ENCODE data around the gene LOXL1.
"Not testable (repeated sequence)": the region's sequence is repeated elsewhere in the genome, so short reads cannot be mapped to it uniquely, and the experiment has no call there.

Gene LOXL1

GRCh38 chr15:73955861-73956742 lies 29.8 kb downstream of the LOXL1 start:
- no peak for DNase-seq

DNA sequence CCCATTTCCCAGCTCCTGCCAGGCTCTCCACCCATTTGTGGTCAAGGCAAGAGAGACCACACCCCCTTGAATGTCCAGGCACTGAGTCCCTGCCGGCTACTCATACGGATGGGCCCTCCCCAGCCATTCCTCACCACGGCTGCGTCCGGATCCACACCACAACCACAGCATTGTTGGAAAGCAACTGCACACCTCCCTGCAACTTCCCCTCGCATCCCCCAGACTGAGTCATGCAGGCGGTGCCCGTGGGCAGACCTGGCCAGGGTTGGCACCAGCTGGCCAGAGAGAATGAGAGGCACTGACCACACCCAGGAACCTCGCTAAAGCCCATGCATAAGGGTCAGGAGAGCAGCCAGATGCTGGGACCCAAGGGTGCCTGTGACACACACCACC lies 30.5 kb downstream of the LOXL1 start:
- peak; percentile 39 for DNase-seq

GRCh38 chr15:73957276-73957675 lies 31.0 kb downstream of the LOXL1 start:
- DNase-seq = no peak

DNA sequence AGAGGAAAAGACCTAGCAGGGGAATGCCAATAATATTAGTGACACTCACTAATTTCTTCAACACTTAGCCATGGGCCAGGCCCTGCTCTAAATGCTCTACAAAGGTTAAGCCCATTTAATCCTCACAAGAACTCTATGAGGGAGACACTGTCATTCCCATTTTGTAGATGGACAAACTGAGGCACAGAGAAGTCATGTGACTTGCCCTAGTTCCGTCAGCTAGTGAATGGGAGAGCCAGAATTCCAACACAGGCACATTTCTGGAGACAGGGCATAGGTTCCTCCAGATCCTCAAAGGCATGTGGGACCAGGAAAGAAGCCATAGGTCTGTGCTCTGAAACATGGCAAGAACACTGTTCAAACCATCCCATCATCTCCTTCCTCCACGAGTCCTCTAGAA lies 31.5 kb downstream of the LOXL1 start:
- no peak for DNase-seq

- DNase-seq = no peak
Measured at GRCh38 chr15:73959012-73959581, 32.8 kb downstream of the LOXL1 start.

DNA sequence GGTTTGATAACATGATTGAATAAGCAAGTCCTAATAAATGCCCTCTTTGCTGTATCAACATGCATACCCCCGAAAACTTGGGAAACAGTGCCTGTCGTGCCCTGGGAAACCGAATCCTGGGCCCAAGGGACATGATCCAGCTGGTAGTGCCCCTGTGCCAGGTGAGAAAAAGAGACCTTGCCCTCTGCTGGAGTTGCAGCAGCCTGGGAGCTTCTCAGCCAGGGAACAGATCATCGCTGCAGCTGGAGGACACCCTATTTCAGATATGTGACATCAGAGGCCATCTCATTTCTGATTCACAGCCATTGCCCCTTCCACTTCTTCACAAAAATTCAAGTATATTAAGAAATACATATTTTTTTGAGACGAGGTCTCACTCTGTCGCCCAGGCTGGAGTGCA lies 33.5 kb downstream of the LOXL1 start:
- no peak for DNase-seq

GRCh38 chr15:73960472-73961070 lies 34.3 kb downstream of the LOXL1 start:
- not testable (repeated sequence) for DNase-seq

DNA sequence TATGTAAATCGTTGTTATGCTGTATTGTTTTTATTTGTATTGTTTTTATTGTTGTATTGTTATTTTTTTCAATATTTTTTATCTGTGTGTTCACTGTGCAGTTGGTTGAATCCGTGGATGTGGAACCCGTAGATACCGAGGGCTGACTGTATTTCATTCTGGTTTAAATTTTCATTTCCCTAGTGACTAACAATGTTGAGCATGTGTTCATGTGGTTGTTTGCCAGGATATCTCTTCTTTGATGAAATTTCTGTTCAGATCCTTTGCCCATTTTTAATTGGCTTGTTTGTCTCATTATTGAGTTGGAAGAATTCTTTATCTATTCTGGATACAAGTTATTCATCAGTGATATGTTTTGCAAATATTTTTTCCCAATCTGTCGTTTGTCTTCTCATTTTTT lies 36.2 kb downstream of the LOXL1 start:
- no peak for DNase-seq

DNA sequence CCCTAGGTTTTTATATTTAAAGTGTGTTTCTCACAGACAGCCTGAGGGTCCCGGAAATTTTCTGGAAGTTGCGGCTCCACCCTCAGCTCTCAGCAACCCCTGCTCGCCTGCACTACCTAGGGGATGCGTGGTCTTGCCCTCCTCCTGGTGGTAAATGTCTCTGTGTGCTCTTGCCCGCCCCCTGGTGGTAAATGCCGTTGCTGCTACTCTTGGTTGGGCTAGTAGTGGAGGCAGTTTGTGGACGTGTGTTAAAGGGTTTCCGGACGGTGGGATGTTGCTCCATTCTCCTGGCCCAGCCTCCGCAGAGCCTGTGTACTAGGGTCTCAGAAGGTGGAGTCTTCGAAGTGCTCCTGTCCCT lies 38.5 kb downstream of the LOXL1 start:
- peak; percentile 89 for DNase-seq

GRCh38 chr15:73965094-73965757 lies 39.0 kb downstream of the LOXL1 start:
- DNase-seq = no peak

DNA sequence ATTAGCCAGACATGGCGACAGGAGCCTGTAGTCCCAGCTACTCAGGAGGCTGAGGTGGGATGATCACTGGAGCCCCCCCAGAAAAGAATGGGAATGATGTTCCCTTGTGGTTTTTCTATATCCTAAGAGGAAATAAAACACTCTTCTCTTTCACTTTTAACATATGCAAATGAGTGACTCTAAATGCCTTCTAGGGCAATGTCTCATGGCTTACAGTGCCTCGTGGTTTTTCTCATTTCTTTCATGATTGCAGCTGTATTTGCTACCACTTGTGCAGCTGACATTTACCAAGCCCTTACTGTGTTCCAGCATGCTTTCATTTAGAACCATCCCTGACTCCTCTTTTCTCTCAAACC lies 39.5 kb downstream of the LOXL1 start:
- peak; percentile 78 for DNase-seq

GRCh38 chr15:73968461-73968860 lies 42.2 kb downstream of the LOXL1 start:
- no peak for DNase-seq

GRCh38 chr15:73969151-73969759 lies 43.0 kb downstream of the LOXL1 start:
- DNase-seq = no peak

GRCh38 chr15:73972984-73973682 lies 46.9 kb downstream of the LOXL1 start:
- DNase-seq = peak; percentile 91

GRCh38 chr15:73973683-73974200 lies 47.5 kb downstream of the LOXL1 start:
- not testable (repeated sequence) for DNase-seq

- peak; percentile 85 for DNase-seq
Measured at GRCh38 chr15:73975440-73976125, 49.3 kb downstream of the LOXL1 start.

- no peak for DNase-seq
Measured at GRCh38 chr15:73978896-73979295, 52.6 kb downstream of the LOXL1 start.

- DNase-seq = no peak
Measured at GRCh38 chr15:73979636-73980035, 53.4 kb downstream of the LOXL1 start.

DNA sequence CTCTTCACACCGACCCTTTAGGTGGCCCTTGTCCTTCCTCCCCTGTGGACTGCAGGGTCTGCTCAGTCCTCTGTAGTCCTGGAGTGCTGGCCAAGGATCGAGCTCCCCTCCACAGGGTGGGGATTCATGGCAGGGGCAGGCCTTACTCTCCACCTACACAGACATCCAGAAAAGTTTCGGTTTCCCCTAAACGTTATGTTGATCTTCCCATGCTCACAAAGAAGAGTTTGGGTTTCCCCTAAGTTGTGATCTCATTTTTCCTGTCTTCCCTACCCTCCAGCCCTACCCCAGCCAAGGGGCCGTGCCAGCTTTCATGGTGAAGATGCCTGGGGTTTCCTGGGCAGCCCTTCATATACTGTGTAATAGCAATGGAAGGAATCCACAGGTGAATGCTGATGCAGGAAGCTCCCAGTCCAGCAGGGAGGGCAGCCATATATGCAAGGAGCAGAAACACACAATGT lies 55.5 kb downstream of the LOXL1 start:
- peak; percentile 92 for DNase-seq

DNA sequence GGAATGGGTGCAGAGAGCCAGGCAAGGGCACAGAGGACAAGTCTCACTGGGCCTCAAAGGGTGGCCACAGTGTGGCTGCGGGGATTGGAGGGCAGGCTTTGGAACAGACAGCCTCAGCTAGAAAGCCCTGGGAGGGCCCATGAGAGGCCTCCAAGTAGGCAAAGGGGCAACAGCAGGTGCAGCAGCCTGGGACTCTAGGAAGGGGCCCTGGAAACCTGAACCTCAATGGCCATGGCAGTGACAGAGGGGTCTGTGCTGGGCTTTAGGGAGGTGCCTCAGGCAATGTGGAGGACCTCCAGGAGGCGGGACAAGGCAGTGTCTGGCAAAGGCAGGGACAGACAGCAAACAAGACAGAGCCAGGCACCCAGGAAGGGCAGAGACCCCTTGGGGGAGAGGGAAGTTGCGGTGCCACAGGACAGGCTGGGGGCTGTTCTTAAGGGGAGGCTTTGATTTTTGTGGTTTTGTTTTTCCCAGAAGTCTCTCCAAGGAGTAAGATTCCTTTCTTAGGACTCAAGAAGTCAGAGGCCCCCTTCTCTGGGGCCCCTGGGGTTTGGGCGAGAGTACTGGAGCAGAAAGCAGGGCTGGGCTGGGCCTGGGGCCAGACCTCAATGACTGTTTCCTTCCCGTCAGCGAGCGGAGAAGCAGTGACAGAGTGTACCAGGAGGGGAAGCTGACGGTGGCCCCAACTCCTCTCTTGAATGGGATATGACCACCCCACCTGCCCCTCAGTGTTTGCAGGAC lies 56.1 kb downstream of the LOXL1 start:
- DNase-seq = peak; percentile 79

DNA sequence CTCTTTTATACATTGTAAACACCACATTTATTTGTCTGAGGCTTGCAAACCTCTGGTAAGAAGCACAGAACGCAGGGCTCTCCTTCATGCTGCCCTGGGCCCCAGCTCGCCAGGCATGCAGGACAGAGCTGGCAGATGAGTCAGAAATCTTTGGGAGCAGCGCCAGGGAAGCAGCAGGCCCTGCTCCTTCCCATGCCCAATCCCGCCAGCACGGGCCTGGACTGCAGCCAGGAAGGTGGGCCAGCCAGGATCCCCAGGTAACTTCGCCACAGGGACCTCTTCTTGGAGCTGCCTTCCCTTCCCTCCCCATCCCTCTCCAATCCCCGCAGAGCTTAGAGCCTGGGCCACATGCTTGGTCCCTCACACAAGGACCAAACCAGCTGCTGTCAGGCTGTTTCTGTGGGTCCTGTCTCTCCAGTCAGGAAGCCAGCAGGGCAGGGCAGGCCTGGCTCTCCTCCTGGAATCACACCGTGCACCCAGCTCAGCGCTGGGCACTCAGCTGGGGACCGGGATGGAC lies 57.0 kb downstream of the LOXL1 start:
- DNase-seq = no peak

Data from suppressor macrophage treated with lipopolysaccharide for 4 hours (primary cell).